Liver (tissue), 9 donors: ENCODE results near the gene IRF9. TPM values are rescaled to one million over a fixed set of nuclear protein-coding genes. Genes with fewer than 3 reads are reported as not detected.

Experiments
- DNase-seq: peaks from one replicate; pipeline ENCODE4 v3.0.0-alpha.2; 2017; ENCODE audit warnings: low spot score
- H3K27ac ChIP-seq, 2 donors: one replicate each; pipeline ENCODE4 v1.7.0; 2013; ENCODE audit warnings: inconsistent platforms in 2 of 2, low read length in 2 of 2, control low read depth in 1 of 2, low read depth in 1 of 2, mild to moderate bottlenecking in 1 of 2
- H3K27me3 ChIP-seq, 4 donors: one replicate each; pipeline versions ENCODE4 v1.6.1 to v1.7.0; 2013; ENCODE audit warnings: low read length in 3 of 4, inconsistent platforms in 1 of 4, mild to moderate bottlenecking in 1 of 4, moderate library complexity in 1 of 4; ENCODE audit not compliant: control insufficient read depth in 4 of 4, insufficient read depth in 4 of 4
- H3K36me3 ChIP-seq, 4 donors: one replicate each; pipeline versions ENCODE4 v1.6.1 to v1.7.0; 2013; ENCODE audit warnings: low read length in 3 of 4, mild to moderate bottlenecking in 3 of 4, low read depth in 1 of 4, moderate library complexity in 1 of 4; ENCODE audit not compliant: control insufficient read depth in 4 of 4, insufficient read depth in 3 of 4
- H3K4me1 ChIP-seq, 4 donors: one replicate each; pipeline versions ENCODE4 v1.6.1 to v1.7.0; 2013; ENCODE audit warnings: low read length in 3 of 4, mild to moderate bottlenecking in 3 of 4, moderate library complexity in 1 of 4; ENCODE audit not compliant: control insufficient read depth in 4 of 4, insufficient read depth in 4 of 4
- H3K4me3 ChIP-seq, 3 donors: one replicate each; pipeline versions ENCODE4 v1.6.1 to v1.7.0; 2013; ENCODE audit warnings: low read length in 3 of 3, control low read depth in 1 of 3, low read depth in 1 of 3, mild to moderate bottlenecking in 1 of 3
- H3K9ac ChIP-seq, 2 donors: one replicate each; pipeline ENCODE4 v1.7.0; 2013; ENCODE audit warnings: low read length in 2 of 2, mild to moderate bottlenecking in 2 of 2, moderate library complexity in 2 of 2, control low read depth in 1 of 2, low read depth in 1 of 2
- H3K9me3 ChIP-seq, 4 donors: one replicate each; pipeline versions ENCODE4 v1.6.1 to v1.7.0; 2013; ENCODE audit warnings: low read length in 3 of 4; ENCODE audit not compliant: control insufficient read depth in 4 of 4
- EGR1 ChIP-seq, 2 donors: IDR thresholded peaks; 2 replicates each; pipeline ENCODE4 v1.6.1; 2016 to 2018; ENCODE audit warnings: antibody characterized with exemption in 2 of 2, low read depth in 2 of 2
- FOXA1 ChIP-seq: IDR thresholded peaks from 2 replicates; pipeline ENCODE4 v1.6.1; 2016; ENCODE audit warnings: antibody characterized with exemption
- FOXA2 ChIP-seq: IDR thresholded peaks from 2 replicates; pipeline ENCODE4 v1.6.1; 2016; ENCODE audit warnings: antibody characterized with exemption
- GABPA ChIP-seq, 2 donors: IDR thresholded peaks in 1 of 2; conservative IDR thresholded peaks in 1 of 2; 2 replicates each; pipeline ENCODE4 v1.6.1; 2016; ENCODE audit warnings: antibody characterized with exemption in 2 of 2, mild to moderate bottlenecking in 1 of 2, moderate library complexity in 1 of 2
- HNF4A ChIP-seq, 2 donors: conservative IDR thresholded peaks; 2 replicates each; pipeline ENCODE4 v1.6.1; 2016; ENCODE audit warnings: antibody characterized with exemption in 2 of 2, mild to moderate bottlenecking in 2 of 2
- HNF4G ChIP-seq: IDR thresholded peaks from 2 replicates; pipeline ENCODE4 v1.6.1; 2016; ENCODE audit warnings: antibody characterized with exemption
- JUND ChIP-seq, 2 donors: IDR thresholded peaks; 2 replicates each; pipeline ENCODE4 v1.6.1; 2016; ENCODE audit warnings: antibody characterized with exemption in 2 of 2
- NR2F2 ChIP-seq: IDR thresholded peaks from 2 replicates; pipeline ENCODE4 v1.6.1; 2016; ENCODE audit warnings: antibody characterized with exemption
- RAD21 ChIP-seq, 2 donors: IDR thresholded peaks; 2 replicates each; pipeline ENCODE4 v1.6.1; 2016; ENCODE audit warnings: antibody characterized with exemption in 2 of 2, mild to moderate bottlenecking in 2 of 2
- RXRA ChIP-seq, 2 donors: IDR thresholded peaks; 2 replicates each; pipeline ENCODE4 v1.6.1; 2017 to 2018; ENCODE audit warnings: antibody characterized with exemption in 2 of 2, mild to moderate bottlenecking in 1 of 2
- SP1 ChIP-seq: IDR thresholded peaks from 2 replicates; pipeline ENCODE4 v1.6.1; 2018; ENCODE audit warnings: antibody characterized with exemption, mild to moderate bottlenecking
- TAF1 ChIP-seq: conservative IDR thresholded peaks from 2 replicates; pipeline ENCODE4 v1.6.1; 2016; ENCODE audit warnings: antibody characterized with exemption, mild to moderate bottlenecking
- YY1 ChIP-seq: IDR thresholded peaks from 2 replicates; pipeline ENCODE4 v1.6.1; 2016; ENCODE audit warnings: antibody characterized with exemption, mild to moderate bottlenecking
- WGBS: extraction: QIAGEN DNeasy Blood & Tissue Kit; methylation state at CpG from one replicate; pipeline ENCODE4 v1.1.7; 2013; 5-methylcytosine and 5-hydroxymethylcytosine counted together
- polyA plus RNA-seq, 2 donors: library from polyadenylated mRNA; stranded (reverse) in 1 of 2; unstranded in 1 of 2; fragments of 200-250 nt in 1 of 2; fragments of >200 nt in 1 of 2; fragmentation: Nextera tagmentation in 1 of 2; extraction: Ambion mirVana in 1 of 2; gene quantifications; one replicate each; pipeline versions ENCODE4 v1.2.1 to v1.2.3, GENCODE V29; 2013 to 2015
- total RNA-seq, 2 donors: library from RNA; depleted of rRNA; stranded (reverse); fragments of >200 nt; gene quantifications; one replicate each; pipeline ENCODE4 v1.2.3, GENCODE V29; 2014
- TF ChIP-seq, protein P1 (sequence below): IDR thresholded peaks from 2 replicates; pipeline ENCODE4 v1.6.1; 2016; ENCODE audit warnings: antibody characterized with exemption
- TF ChIP-seq, protein P2 (sequence below): fragments of 150-350 bp; IDR thresholded peaks from 2 replicates; pipeline ENCODE4 v1.5.1; 2017; ENCODE audit warnings: improper control_type of control experiment, low read depth, low read length; ENCODE audit not compliant: missing input control
- TF ChIP-seq, protein P3 (sequence below): IDR thresholded peaks from 2 replicates; pipeline ENCODE4 v1.6.1; 2016; ENCODE audit warnings: antibody characterized with exemption
- TF ChIP-seq, protein P4 (sequence below): IDR thresholded peaks from 2 replicates; pipeline ENCODE4 v1.6.1; 2016; ENCODE audit warnings: antibody characterized with exemption, mild to moderate bottlenecking
- TF ChIP-seq, protein P5 (sequence below): IDR thresholded peaks from 2 replicates; pipeline ENCODE4 v1.6.1; 2016; ENCODE audit warnings: antibody characterized with exemption
- donor health status: healthy.
- donor health status: healthy.
- donor health status: healthy.
- donor health status: healthy.
- donor health status: healthy.

The IRF9 gene
- total and polyA plus RNA-seq, 4 donors, result 37.9 to 60.9 (median 51.0) TPM

DNA sequence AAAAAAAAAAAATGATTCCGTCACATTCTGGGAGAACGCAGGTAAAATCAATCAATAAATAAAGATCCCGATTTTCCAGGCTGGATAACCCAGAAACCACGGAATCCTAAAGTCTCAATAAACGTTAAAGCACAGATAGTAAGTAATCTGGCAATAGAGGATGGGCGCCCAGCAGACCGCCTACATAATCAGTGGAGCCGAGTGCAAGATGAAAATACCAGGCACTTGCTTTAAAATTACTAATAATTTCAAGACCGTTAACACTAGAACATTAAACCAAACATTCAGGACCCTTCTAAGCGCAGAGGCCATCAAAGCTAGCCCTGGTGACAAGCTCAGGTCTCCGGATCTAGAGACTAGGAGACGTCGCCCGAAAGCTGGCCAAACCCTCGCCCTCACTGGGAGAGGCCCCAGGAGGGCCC is 47.7 kb upstream of the IRF9 start:
- peak overlapping the region; percentile 99 to 100 for H3K27ac ChIP-seq
- H3K4me1 ChIP-seq, result peaks cover 4 to 53% (median 45%) of the 10 kb centered on the region in 4 donors
- no peaks in the 10 kb centered on the region for H3K9me3 ChIP-seq
- peaks cover 0 to 8% (median 5%) of the 10 kb centered on the region in 4 donors for H3K36me3 ChIP-seq
- no peak for DNase-seq
- H3K27me3 ChIP-seq, result no peaks in the 10 kb centered on the region
- H3K9ac ChIP-seq, result peak overlapping the region; percentile 75 to 97
- TF ChIP-seq, protein P1, sequence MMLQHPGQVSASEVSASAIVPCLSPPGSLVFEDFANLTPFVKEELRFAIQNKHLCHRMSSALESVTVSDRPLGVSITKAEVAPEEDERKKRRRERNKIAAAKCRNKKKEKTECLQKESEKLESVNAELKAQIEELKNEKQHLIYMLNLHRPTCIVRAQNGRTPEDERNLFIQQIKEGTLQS, result no peak
- TF ChIP-seq, protein P2, sequence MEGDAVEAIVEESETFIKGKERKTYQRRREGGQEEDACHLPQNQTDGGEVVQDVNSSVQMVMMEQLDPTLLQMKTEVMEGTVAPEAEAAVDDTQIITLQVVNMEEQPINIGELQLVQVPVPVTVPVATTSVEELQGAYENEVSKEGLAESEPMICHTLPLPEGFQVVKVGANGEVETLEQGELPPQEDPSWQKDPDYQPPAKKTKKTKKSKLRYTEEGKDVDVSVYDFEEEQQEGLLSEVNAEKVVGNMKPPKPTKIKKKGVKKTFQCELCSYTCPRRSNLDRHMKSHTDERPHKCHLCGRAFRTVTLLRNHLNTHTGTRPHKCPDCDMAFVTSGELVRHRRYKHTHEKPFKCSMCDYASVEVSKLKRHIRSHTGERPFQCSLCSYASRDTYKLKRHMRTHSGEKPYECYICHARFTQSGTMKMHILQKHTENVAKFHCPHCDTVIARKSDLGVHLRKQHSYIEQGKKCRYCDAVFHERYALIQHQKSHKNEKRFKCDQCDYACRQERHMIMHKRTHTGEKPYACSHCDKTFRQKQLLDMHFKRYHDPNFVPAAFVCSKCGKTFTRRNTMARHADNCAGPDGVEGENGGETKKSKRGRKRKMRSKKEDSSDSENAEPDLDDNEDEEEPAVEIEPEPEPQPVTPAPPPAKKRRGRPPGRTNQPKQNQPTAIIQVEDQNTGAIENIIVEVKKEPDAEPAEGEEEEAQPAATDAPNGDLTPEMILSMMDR, result no peak
- TF ChIP-seq RAD21 (IDR thresholded peaks at IDR 0.05), result no peak
- TF ChIP-seq GABPA (IDR thresholded peaks at IDR 0.05 in 1 of 2, conservative IDR thresholded peaks at IDR 0.05 in 1 of 2), result no peak
- TF ChIP-seq, protein P3, sequence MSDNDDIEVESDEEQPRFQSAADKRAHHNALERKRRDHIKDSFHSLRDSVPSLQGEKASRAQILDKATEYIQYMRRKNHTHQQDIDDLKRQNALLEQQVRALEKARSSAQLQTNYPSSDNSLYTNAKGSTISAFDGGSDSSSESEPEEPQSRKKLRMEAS, result no peak
- TF ChIP-seq EGR1 (IDR thresholded peaks at IDR 0.05; ENCODE audit: low read depth in 2 of 2), result no peak
- peak overlapping the region; percentile 55 to 94 (median 90) for H3K4me3 ChIP-seq
- 10% methylated on average over 15 of the region's 15 CpGs for WGBS

DNA sequence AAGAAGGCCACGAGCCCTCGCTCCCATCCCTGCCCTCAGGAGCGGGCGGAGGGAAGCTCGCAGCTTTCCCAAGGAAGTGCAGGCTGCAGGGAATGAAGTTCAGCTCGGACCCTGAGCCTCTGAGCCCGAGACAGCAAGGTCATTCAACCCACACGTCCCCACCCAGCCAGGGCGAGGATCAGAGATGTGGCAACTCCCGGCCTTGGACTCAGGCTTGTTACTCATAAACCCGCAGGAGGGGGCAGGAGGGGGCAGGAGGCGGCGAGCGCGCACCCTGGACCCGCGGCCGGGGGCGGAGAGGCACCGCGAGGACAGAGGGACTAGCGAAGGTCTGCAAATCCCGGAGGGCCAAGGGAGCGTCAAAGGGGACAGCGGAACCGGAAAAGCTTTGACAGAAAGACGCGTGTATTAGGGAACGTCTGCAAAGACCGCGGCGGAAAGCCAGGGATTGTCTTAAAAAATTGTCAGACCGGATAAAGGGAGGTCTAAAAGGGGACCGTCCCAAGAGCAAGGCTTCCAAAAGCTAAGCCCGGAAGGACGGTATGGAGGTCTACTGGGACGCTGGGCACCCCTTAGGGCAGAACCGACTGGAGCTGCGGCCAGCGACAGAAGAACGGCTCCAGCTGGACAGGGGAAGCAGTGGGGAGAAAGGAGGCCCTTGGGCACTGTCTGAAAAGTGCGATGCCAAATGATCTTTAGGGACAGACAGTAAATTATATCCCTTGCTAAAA is 47.1 kb upstream of the IRF9 start:
- Histone ChIP-seq H3K27ac (peak overlapping the region; percentile 99 to 100), H3K9ac (peak overlapping the region; percentile 94 to 97), H3K4me1 (peaks cover 4 to 51% (median 42%) of the 10 kb centered on the region in 4 donors), H3K36me3 (peaks cover 2 to 13% (median 11%) of the 10 kb centered on the region in 4 donors), H3K4me3 (peak overlapping the region; percentile 55 to 94 (median 90)), H3K9me3 (no peaks in the 10 kb centered on the region), H3K27me3 (no peaks in the 10 kb centered on the region)
- peak; percentile 86 for DNase-seq
- under 1% methylated on average over 42 of the region's 42 CpGs for WGBS
- TF ChIP-seq GABPA (IDR thresholded peaks at IDR 0.05 in 1 of 2, conservative IDR thresholded peaks at IDR 0.05 in 1 of 2), result peak; percentile 68 to 84
- TF ChIP-seq SP1, result peak; percentile 94
- TF ChIP-seq JUND (IDR thresholded peaks at IDR 0.05), result peak; percentile 61 to 89
- peak; percentile 96 for TF ChIP-seq TAF1
- TF ChIP-seq HNF4A (conservative IDR thresholded peaks at IDR 0.05), result peak; percentile 97 to 98
- TF ChIP-seq, protein P4, sequence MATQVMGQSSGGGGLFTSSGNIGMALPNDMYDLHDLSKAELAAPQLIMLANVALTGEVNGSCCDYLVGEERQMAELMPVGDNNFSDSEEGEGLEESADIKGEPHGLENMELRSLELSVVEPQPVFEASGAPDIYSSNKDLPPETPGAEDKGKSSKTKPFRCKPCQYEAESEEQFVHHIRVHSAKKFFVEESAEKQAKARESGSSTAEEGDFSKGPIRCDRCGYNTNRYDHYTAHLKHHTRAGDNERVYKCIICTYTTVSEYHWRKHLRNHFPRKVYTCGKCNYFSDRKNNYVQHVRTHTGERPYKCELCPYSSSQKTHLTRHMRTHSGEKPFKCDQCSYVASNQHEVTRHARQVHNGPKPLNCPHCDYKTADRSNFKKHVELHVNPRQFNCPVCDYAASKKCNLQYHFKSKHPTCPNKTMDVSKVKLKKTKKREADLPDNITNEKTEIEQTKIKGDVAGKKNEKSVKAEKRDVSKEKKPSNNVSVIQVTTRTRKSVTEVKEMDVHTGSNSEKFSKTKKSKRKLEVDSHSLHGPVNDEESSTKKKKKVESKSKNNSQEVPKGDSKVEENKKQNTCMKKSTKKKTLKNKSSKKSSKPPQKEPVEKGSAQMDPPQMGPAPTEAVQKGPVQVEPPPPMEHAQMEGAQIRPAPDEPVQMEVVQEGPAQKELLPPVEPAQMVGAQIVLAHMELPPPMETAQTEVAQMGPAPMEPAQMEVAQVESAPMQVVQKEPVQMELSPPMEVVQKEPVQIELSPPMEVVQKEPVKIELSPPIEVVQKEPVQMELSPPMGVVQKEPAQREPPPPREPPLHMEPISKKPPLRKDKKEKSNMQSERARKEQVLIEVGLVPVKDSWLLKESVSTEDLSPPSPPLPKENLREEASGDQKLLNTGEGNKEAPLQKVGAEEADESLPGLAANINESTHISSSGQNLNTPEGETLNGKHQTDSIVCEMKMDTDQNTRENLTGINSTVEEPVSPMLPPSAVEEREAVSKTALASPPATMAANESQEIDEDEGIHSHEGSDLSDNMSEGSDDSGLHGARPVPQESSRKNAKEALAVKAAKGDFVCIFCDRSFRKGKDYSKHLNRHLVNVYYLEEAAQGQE, result peak; percentile 78
- peak; percentile 82 to 94 for TF ChIP-seq EGR1 (IDR thresholded peaks at IDR 0.05; ENCODE audit: low read depth in 2 of 2)
- peak; percentile 25 for TF ChIP-seq NR2F2
- TF ChIP-seq RXRA (IDR thresholded peaks at IDR 0.05), result peak; percentile 99
- TF ChIP-seq, protein P3, result peak; percentile 63
- TF ChIP-seq, protein P1, result peak; percentile 76
- TF ChIP-seq, protein P5, sequence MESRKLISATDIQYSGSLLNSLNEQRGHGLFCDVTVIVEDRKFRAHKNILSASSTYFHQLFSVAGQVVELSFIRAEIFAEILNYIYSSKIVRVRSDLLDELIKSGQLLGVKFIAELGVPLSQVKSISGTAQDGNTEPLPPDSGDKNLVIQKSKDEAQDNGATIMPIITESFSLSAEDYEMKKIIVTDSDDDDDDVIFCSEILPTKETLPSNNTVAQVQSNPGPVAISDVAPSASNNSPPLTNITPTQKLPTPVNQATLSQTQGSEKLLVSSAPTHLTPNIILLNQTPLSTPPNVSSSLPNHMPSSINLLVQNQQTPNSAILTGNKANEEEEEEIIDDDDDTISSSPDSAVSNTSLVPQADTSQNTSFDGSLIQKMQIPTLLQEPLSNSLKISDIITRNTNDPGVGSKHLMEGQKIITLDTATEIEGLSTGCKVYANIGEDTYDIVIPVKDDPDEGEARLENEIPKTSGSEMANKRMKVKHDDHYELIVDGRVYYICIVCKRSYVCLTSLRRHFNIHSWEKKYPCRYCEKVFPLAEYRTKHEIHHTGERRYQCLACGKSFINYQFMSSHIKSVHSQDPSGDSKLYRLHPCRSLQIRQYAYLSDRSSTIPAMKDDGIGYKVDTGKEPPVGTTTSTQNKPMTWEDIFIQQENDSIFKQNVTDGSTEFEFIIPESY, result peak; percentile 78
- TF ChIP-seq, protein P2, result no peak
- TF ChIP-seq HNF4G, result peak; percentile 98
- peak in 1 of 2 donors; percentile 59 for TF ChIP-seq RAD21 (IDR thresholded peaks at IDR 0.05)
- TF ChIP-seq FOXA1, result peak; percentile 90
- peak; percentile 49 for TF ChIP-seq FOXA2
- peak; percentile 28 for TF ChIP-seq YY1
